H9 (cell line): ENCODE data around the gene HYI. TPM values are rescaled to one million over a fixed set of nuclear protein-coding genes. Genes with fewer than 3 reads are reported as not detected.
"Not testable (repeated sequence)": the region's sequence is repeated elsewhere in the genome, so short reads cannot be mapped to it uniquely, and the experiment has no call there.

ENCODE experiments used
- DNase-seq: peaks from one replicate; pipeline ENCODE4 v3.0.0-alpha.2; 2017
- H2AFZ ChIP-seq: one replicate; pipeline ENCODE4 v1.6.1; 2013; ENCODE audit warnings: mild to moderate bottlenecking, low read length, control low read depth, moderate library complexity
- H2AK5ac ChIP-seq: 2 replicates; pipeline ENCODE4 v1.6.1; 2013; ENCODE audit warnings: low read length, control low read depth, mixed read lengths; ENCODE audit not compliant: insufficient read length
- H2BK120ac ChIP-seq: one replicate; pipeline ENCODE4 v1.6.1; 2013; ENCODE audit warnings: low read depth, mild to moderate bottlenecking, low read length, control low read depth, inconsistent platforms; ENCODE audit not compliant: poor library complexity, severe bottlenecking
- H2BK12ac ChIP-seq: 2 replicates; pipeline ENCODE4 v1.6.1; 2013; ENCODE audit warnings: low read length, control low read depth, mixed read lengths, low read depth; ENCODE audit not compliant: insufficient read length
- H2BK15ac ChIP-seq: 2 replicates; pipeline ENCODE4 v1.6.1; 2013; ENCODE audit warnings: low read depth, low read length, control low read depth
- H2BK20ac ChIP-seq: one replicate; pipeline ENCODE4 v1.6.1; 2013; ENCODE audit warnings: low read depth, mild to moderate bottlenecking, low read length, control low read depth, inconsistent platforms; ENCODE audit not compliant: poor library complexity, severe bottlenecking
- H2BK5ac ChIP-seq: 2 replicates; pipeline ENCODE4 v1.6.1; 2013; ENCODE audit warnings: low read length, control low read depth, mixed read lengths; ENCODE audit not compliant: insufficient read length
- H3K14ac ChIP-seq: 2 replicates; pipeline ENCODE4 v1.6.1; 2013; ENCODE audit warnings: low read length, control low read depth; ENCODE audit not compliant: insufficient read depth
- H3K18ac ChIP-seq: 2 replicates; pipeline ENCODE4 v1.6.1; 2013; ENCODE audit warnings: low read depth, mild to moderate bottlenecking, mixed read lengths, low read length, control low read depth; ENCODE audit not compliant: insufficient read length
- H3K23ac ChIP-seq: 2 replicates; pipeline ENCODE4 v1.6.1; 2013; ENCODE audit warnings: low read length, control low read depth, mixed read lengths, low read depth; ENCODE audit not compliant: insufficient read length
- H3K23me2 ChIP-seq: 2 replicates; pipeline ENCODE4 v1.6.1; 2013; ENCODE audit warnings: low read depth, mild to moderate bottlenecking, mixed read lengths, low read length, control low read depth; ENCODE audit not compliant: insufficient read length, poor library complexity, severe bottlenecking
- H3K27ac ChIP-seq: 2 replicates; pipeline ENCODE4 v1.5.1; 2013; ENCODE audit warnings: low read length, control low read depth, mixed read lengths, low read depth; ENCODE audit not compliant: insufficient read length
- H3K27me3 ChIP-seq: 2 replicates; pipeline ENCODE4 v1.6.1; 2013; ENCODE audit warnings: low read length, control low read depth, inconsistent platforms; ENCODE audit not compliant: insufficient read depth
- H3K4ac ChIP-seq: 2 replicates; pipeline ENCODE4 v1.6.1; 2013; ENCODE audit warnings: low read depth, mild to moderate bottlenecking, control low read depth, inconsistent platforms, low read length, moderate library complexity
- H3K4me1 ChIP-seq: 2 replicates; pipeline ENCODE4 v1.6.1; 2013; ENCODE audit warnings: low read length, control low read depth, inconsistent platforms; ENCODE audit not compliant: insufficient read depth
- H3K4me2 ChIP-seq: 2 replicates; pipeline ENCODE4 v1.6.1; 2013; ENCODE audit warnings: low read length, control low read depth, mixed read lengths; ENCODE audit not compliant: insufficient read length, insufficient read depth
- H3K56ac ChIP-seq: 2 replicates; pipeline ENCODE4 v1.6.1; 2013; ENCODE audit warnings: low read depth, mild to moderate bottlenecking, mixed read lengths, low read length, control low read depth; ENCODE audit not compliant: insufficient read length
- H3K79me1 ChIP-seq: 2 replicates; pipeline ENCODE4 v1.6.1; 2013; ENCODE audit warnings: low read depth, mild to moderate bottlenecking, moderate library complexity, low read length, control low read depth, inconsistent platforms; ENCODE audit not compliant: insufficient read depth, poor library complexity, severe bottlenecking
- H3K79me2 ChIP-seq: 2 replicates; pipeline ENCODE4 v1.6.1; 2013; ENCODE audit warnings: low read length, control low read depth, inconsistent platforms; ENCODE audit not compliant: insufficient read depth
- H3K9ac ChIP-seq: 2 replicates; pipeline ENCODE4 v1.6.1; 2013; ENCODE audit warnings: low read length, control low read depth, mixed read lengths; ENCODE audit not compliant: insufficient read length; ENCODE audit errors: extremely low read depth
- H3K9me3 ChIP-seq: one replicate; pipeline ENCODE4 v1.6.1; 2013; ENCODE audit warnings: low read depth, low read length, inconsistent platforms; ENCODE audit not compliant: control insufficient read depth
- H3T11ph ChIP-seq: one replicate; pipeline ENCODE4 v1.6.1; 2013; ENCODE audit warnings: mild to moderate bottlenecking, low read length, control low read depth, inconsistent platforms
- H4K20me1 ChIP-seq: one replicate; pipeline ENCODE4 v1.6.1; 2013; ENCODE audit not compliant: control insufficient read depth, insufficient read length, insufficient read depth
- H4K5ac ChIP-seq: 2 replicates; pipeline ENCODE4 v1.6.1; 2013; ENCODE audit warnings: low read depth, mild to moderate bottlenecking, mixed read lengths, low read length, control low read depth; ENCODE audit not compliant: insufficient read length
- H4K8ac ChIP-seq: replicated peaks from 2 replicates; pipeline ENCODE4 v1.6.1; 2013; ENCODE audit warnings: low read length, control low read depth, mixed read lengths, low read depth; ENCODE audit not compliant: insufficient read length
- H4K91ac ChIP-seq: 2 replicates; pipeline ENCODE4 v1.6.1; 2013; ENCODE audit warnings: low read depth, mild to moderate bottlenecking, moderate library complexity, mixed read lengths, low read length, control low read depth; ENCODE audit not compliant: insufficient read length
- H3K27ac Mint-ChIP-seq, 3 experiments: 2 replicates in 2 of 3; 3 replicates in 1 of 3; pipeline ENCODE4 v1.8.0; 2020 to 2021; ENCODE audit warnings: mixed read lengths in 3 of 3, mild to moderate bottlenecking in 1 of 3, moderate library complexity in 1 of 3
- H3K27me3 Mint-ChIP-seq: 2 replicates; pipeline ENCODE4 v1.8.0; 2021; ENCODE audit warnings: low read depth, mild to moderate bottlenecking, moderate library complexity, mixed read lengths
- H3K36me3 Mint-ChIP-seq, 3 experiments: 2 replicates in 2 of 3; 3 replicates in 1 of 3; pipeline ENCODE4 v1.8.0; 2020 to 2021; ENCODE audit warnings: low read depth in 3 of 3, mixed read lengths in 3 of 3; ENCODE audit not compliant: insufficient read depth in 1 of 3
- H3K4me1 Mint-ChIP-seq, 2 experiments: 2 replicates each; pipeline ENCODE4 v1.8.0; 2020; ENCODE audit warnings: mixed read lengths in 2 of 2
- H3K4me3 Mint-ChIP-seq, 2 experiments: 2 replicates in 1 of 2; 3 replicates in 1 of 2; pipeline ENCODE4 v1.8.0; 2020 to 2021; ENCODE audit warnings: mild to moderate bottlenecking in 2 of 2, mixed read lengths in 2 of 2, moderate library complexity in 1 of 2
- H3K9me3 Mint-ChIP-seq, 2 experiments: 2 replicates in 1 of 2; 3 replicates in 1 of 2; pipeline ENCODE4 v1.8.0; 2020; ENCODE audit warnings: mild to moderate bottlenecking in 2 of 2, mixed read lengths in 2 of 2, moderate library complexity in 1 of 2
- CTCF ChIP-seq: fragments of 200-600 bp; sonication (generic); conservative IDR thresholded peaks from 3 replicates; pipeline ENCODE4 v1.8.0; 2021; ENCODE audit warnings: antibody characterized with exemption, mild to moderate bottlenecking
- WGBS: extraction: QIAGEN DNeasy Blood & Tissue Kit; methylation state at CpG from one replicate; pipeline ENCODE4 v1.1.7; 2013; ENCODE audit warnings: missing lambda C conversion rate, low lambda C conversion rate, mixed read lengths; ENCODE audit not compliant: insufficient read length; ENCODE audit errors: extremely low coverage; 5-methylcytosine and 5-hydroxymethylcytosine counted together
- total RNA-seq: library from RNA; stranded (reverse); gene quantifications from 2 replicates; pipeline ENCODE4 v1.2.1, GENCODE V29; 2021

The HYI gene
- total RNA-seq, 1 experiment from 2014 or later = 16.1 TPM

GRCh38 chr1:43414634-43415223, 39.0 kb downstream of the HYI start:
- H2AK5ac ChIP-seq = no peak overlapping the region
- no peak overlapping the region for H2AFZ ChIP-seq
- Mint-ChIP-seq H3K27ac (0 out of 7 replicates have a peak overlapping the region, but pooled peaks of 1 of the 3 experiments have one; percentile 6), H3K4me3 (no peak overlapping the region), H3K36me3 (peaks cover 4 to 13% (median 4%) of the 10 kb centered on the region in 3 experiments; a peak in 5 of 7 replicates), H3K4me1 (no peaks in the 10 kb centered on the region), H3K9me3 (peaks cover 0 to 2% of the 10 kb centered on the region in 2 experiments; a peak in 1 of 5 replicates), H3K27me3 (no peaks in the 10 kb centered on the region)
- H3K4ac ChIP-seq = no peak overlapping the region
- H2BK20ac ChIP-seq = no peak overlapping the region
- H3K56ac ChIP-seq = no peak overlapping the region
- no peak overlapping the region for H3K27ac ChIP-seq
- no peaks in the 10 kb centered on the region for H3K23me2 ChIP-seq
- no peak overlapping the region for H3K14ac ChIP-seq
- no peak overlapping the region for H2BK12ac ChIP-seq
- H3K4me2 ChIP-seq = no peak overlapping the region
- WGBS = no CpG with 5 or more reads among the region's 5 CpGs
- no peak overlapping the region for H4K91ac ChIP-seq
- H3K27me3 ChIP-seq = no peaks in the 10 kb centered on the region
- no peaks in the 10 kb centered on the region for H3K79me2 ChIP-seq
- peak; percentile 87 for TF ChIP-seq CTCF
- H3K23ac ChIP-seq = no peak overlapping the region
- H4K20me1 ChIP-seq = no peaks in the 10 kb centered on the region
- H3T11ph ChIP-seq = no peak overlapping the region
- H2BK15ac ChIP-seq = no peak overlapping the region
- no peaks in the 10 kb centered on the region for H3K9me3 ChIP-seq
- peak; percentile 70 for DNase-seq
- no peak overlapping the region for H3K18ac ChIP-seq
- no peaks in the 10 kb centered on the region for H3K79me1 ChIP-seq
- H2BK120ac ChIP-seq = no peak overlapping the region
- H3K9ac ChIP-seq = no peak overlapping the region
- no peak overlapping the region for H4K8ac ChIP-seq
- no peak overlapping the region for H2BK5ac ChIP-seq
- H4K5ac ChIP-seq = no peak overlapping the region
- H3K4me1 ChIP-seq = no peaks in the 10 kb centered on the region

- H2BK12ac ChIP-seq, H3K27me3 Mint-ChIP-seq, H3K56ac ChIP-seq, H4K8ac ChIP-seq, H3K9me3 ChIP-seq, H3T11ph ChIP-seq, H2BK120ac ChIP-seq, H3K27me3 ChIP-seq, H3K9ac ChIP-seq, H3K79me2 ChIP-seq, H3K27ac Mint-ChIP-seq, H4K5ac ChIP-seq, H4K91ac ChIP-seq, H3K4ac ChIP-seq, H3K23me2 ChIP-seq, H3K14ac ChIP-seq, H2BK15ac ChIP-seq, H3K4me2 ChIP-seq, H3K4me1 Mint-ChIP-seq, H2AK5ac ChIP-seq, H3K4me3 Mint-ChIP-seq, H2BK5ac ChIP-seq, H4K20me1 ChIP-seq, H2AFZ ChIP-seq, H3K4me1 ChIP-seq, H2BK20ac ChIP-seq, H3K18ac ChIP-seq, H3K79me1 ChIP-seq, DNase-seq, H3K27ac ChIP-seq, H3K23ac ChIP-seq, H3K9me3 Mint-ChIP-seq: not testable (repeated sequence)
- peaks cover 4 to 22% (median 4%) of the 10 kb centered on the region in 3 experiments; a peak in 5 of 7 replicates for H3K36me3 Mint-ChIP-seq
- no CpG with 5 or more reads among the region's 1 CpG for WGBS
Measured at GRCh38 chr1:43413426-43413825, 40.3 kb downstream of the HYI start.
